Gastrocnemius medialis (tissue), 4 donors: ENCODE results near the gene LINC00237. TPM values are rescaled to one million over a fixed set of nuclear protein-coding genes. Genes with fewer than 3 reads are reported as not detected.

ENCODE experiments used
- ATAC-seq, 2 donors: fragments of 150-250 bp; one replicate each; pipeline ENCODE4 v1.9.1; 2016
- DNase-seq, 2 donors: peaks; one replicate each; pipeline ENCODE4 v3.0.0-alpha.2; 2019
- H3K27ac ChIP-seq, 4 donors: fragments of 200-600 bp; sonication (generic); 1 replicate in 1 of 4; 2 replicates in 3 of 4; pipeline ENCODE4 v1.5.1; 2016 to 2018; ENCODE audit warnings: mild to moderate bottlenecking in 2 of 4, moderate library complexity in 1 of 4
- H3K27me3 ChIP-seq, 3 donors: fragments of 200-600 bp; sonication (generic) in 2 of 3; 1 replicate in 1 of 3; 2 replicates in 2 of 3; pipeline versions ENCODE4 v1.5.1 to v1.6.0; 2016 to 2019; ENCODE audit warnings: mild to moderate bottlenecking in 1 of 3, moderate library complexity in 1 of 3
- H3K36me3 ChIP-seq, 2 donors: fragments of 200-600 bp; sonication (generic) in 1 of 2; one replicate each; pipeline ENCODE4 v1.5.1; 2017 to 2018
- H3K4me1 ChIP-seq, 2 donors: fragments of 200-600 bp; sonication (generic) in 1 of 2; one replicate each; pipeline ENCODE4 v1.5.1; 2016 to 2017; ENCODE audit warnings: mild to moderate bottlenecking in 2 of 2
- H3K4me3 ChIP-seq, 4 donors: fragments of 200-600 bp; sonication (generic) in 3 of 4; 1 replicate in 1 of 4; 2 replicates in 3 of 4; pipeline ENCODE4 v1.5.1; 2016 to 2019; ENCODE audit warnings: mild to moderate bottlenecking in 2 of 4
- H3K9me3 ChIP-seq, 3 donors: fragments of 200-600 bp; sonication (generic) in 2 of 3; 1 replicate in 1 of 3; 2 replicates in 2 of 3; pipeline ENCODE4 v1.5.1; 2016 to 2019
- CTCF ChIP-seq, 5 experiments: fragments of 450-650 bp in 3 of 5; fragments of 200-600 bp in 2 of 5; sonication (generic) in 2 of 5; IDR thresholded peaks in 4 of 5; conservative IDR thresholded peaks in 1 of 5; 1 replicate in 4 of 5; 2 replicates in 1 of 5; pipeline ENCODE4 v1.5.1; 2016 to 2019; ENCODE audit warnings: antibody characterized with exemption in 5 of 5, mild to moderate bottlenecking in 3 of 5, moderate library complexity in 3 of 5
- POLR2A ChIP-seq, 2 donors: fragments of 450-650 bp; IDR thresholded peaks; one replicate each; pipeline ENCODE4 v1.6.1; 2017; ENCODE audit warnings: antibody characterized with exemption in 2 of 2, mild to moderate bottlenecking in 2 of 2, moderate library complexity in 2 of 2
- in situ Hi-C, 4 donors: fragments of 200-750 bp; cut with MboI; loops; one replicate each; pipeline versions ENCODE4 v1.15.0 to v1.8.0; 2017; ENCODE audit warnings: low sequenced_read_pairs in 4 of 4
- intact Hi-C: fragments of 100-400 bp; cut with DNase I; formaldehyde crosslinking; loops from one replicate; pipeline ENCODE4 v1.15.1; 2023; ENCODE audit warnings: low total_unique reads
- total RNA-seq, 4 donors: library from RNA; depleted of rRNA; stranded (reverse); fragments of >200 nt; gene quantifications; one replicate each; pipeline versions ENCODE4 v1.1.0 to v1.2.3, GENCODE V29; 2016

The LINC00237 gene
- total RNA-seq, 4 donors from 2014 or later = not detected

DNA sequence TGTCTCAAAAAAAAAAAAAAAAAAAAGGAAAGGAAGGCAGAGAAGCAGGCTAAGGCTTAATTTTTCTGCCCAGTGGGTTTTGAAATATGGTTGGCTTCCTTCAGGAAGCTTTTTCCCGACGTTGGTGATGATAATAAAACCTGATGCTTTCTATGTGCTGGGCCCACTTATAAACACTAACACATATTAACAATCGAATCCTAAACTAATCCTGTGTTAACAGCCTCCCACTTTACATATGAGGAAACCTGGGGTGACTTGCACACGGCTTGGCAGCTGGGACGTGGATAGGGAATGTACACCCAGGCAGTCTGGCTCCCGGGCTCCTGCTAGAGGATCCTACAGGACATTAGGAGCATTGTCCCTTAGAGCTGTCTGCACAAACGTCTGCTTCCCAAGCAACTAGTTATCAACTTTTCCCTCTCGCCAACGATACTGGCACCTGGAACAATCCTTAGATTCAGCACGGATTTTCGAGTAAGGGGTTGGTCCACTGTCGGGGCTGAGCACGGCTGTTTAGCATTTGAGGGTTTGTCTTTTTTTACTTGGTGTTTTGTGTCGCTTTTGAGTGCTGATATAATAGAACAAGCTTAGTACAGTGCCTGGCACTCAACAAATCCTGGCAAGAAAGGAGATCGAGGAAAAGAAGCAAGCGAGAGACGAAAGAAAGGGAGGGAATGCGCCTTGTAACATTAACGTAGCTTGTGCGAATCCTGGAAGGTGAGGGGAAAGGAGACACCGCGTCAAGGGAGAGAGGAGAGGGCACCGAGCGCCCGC is 19.1 kb upstream of the LINC00237 start:
- Histone ChIP-seq H3K27me3 (no peaks in the 10 kb centered on the region), H3K9me3 (no peaks in the 10 kb centered on the region), H3K27ac (peak overlapping the region; percentile 78 to 95 (median 87)), H3K4me1 (peaks cover 7 to 17% of the 10 kb centered on the region in 2 donors), H3K36me3 (no peaks in the 10 kb centered on the region), H3K4me3 (peak overlapping the region; percentile 94 to 100 (median 96))
- in situ Hi-C loops (loop anchor here in 1 of 4 donors (25.0 kb wide), 1 partner anchor 413 kb away; the partner anchor contains the start of gene RALGAPA2), intact Hi-C loops (loop anchor here (2.0 to 5.0 kb wide), 3 partner anchors 22 to 177 kb away; partner anchors contain the start of gene XRN2)
- ATAC-seq = peak; percentile 67 to 79
- DNase-seq = peak in 1 of 2 donors; percentile 70
- TF ChIP-seq POLR2A (IDR thresholded peaks at IDR 0.05) = no peak
- TF ChIP-seq CTCF (IDR thresholded peaks at IDR 0.05 in 4 of 5, conservative IDR thresholded peaks at IDR 0.05 in 1 of 5) = peak in 1 of 5 experiments; percentile 39

DNA sequence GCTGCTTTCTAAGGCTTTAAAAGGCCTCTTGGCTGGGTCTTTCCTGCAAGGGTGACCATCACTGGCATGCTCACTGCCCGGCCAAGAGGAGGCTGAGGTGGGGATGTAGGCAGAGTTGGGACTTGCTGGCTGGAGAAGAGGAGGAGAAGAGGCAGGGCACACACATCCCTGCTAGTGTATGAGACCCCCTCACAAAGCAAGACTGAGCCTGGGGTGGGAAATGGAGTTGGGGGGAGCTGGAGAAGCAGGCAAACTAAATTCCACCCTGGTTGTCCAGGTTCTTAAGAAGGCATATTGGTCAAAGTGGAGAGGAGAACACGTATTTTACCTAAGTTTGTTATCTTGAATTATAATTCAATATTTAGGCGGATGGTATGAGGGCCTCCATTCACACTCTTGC is 18.0 kb upstream of the LINC00237 start:
- intact Hi-C loops = loop anchor here (2.0 kb wide), 1 partner anchor 21 kb away; no protein-coding TSS in a partner anchor
- ATAC-seq = no peak
- in situ Hi-C loops = no loop called here

DNA sequence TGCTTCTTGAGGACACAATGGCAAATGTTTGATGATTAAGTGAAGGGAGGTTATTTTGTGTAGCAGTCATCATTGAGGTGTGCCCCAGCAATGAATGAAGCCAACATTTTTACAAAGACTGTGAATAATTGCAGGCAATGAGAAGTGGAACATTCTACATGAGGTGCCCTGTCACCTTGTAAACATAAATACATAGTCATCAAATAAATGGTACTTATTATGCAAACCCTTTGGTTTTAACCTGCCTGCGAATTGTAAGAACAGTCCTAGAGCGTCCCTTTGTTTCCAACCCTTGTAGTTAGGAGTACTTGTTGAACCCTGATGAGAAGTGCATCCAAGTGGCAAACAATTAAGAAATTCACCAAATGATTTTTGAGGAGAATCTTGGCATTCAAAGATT is 12.6 kb upstream of the LINC00237 start:
- Histone ChIP-seq H3K4me3 (no peak overlapping the region), H3K36me3 (no peaks in the 10 kb centered on the region), H3K27me3 (no peaks in the 10 kb centered on the region), H3K27ac (no peak overlapping the region), H3K4me1 (no peaks in the 10 kb centered on the region), H3K9me3 (no peaks in the 10 kb centered on the region)
- TF ChIP-seq CTCF (IDR thresholded peaks at IDR 0.05 in 4 of 5, conservative IDR thresholded peaks at IDR 0.05 in 1 of 5) = no peak
- TF ChIP-seq POLR2A (IDR thresholded peaks at IDR 0.05) = no peak
- ATAC-seq (no peak), DNase-seq (no peak)
- intact Hi-C loops = no loop called here
- in situ Hi-C loops = no loop called here

More for the DNA sequence above, 18.0 kb upstream of the LINC00237 start:
- Histone ChIP-seq H3K9me3 (no peaks in the 10 kb centered on the region), H3K4me3 (no peak overlapping the region), H3K4me1 (peaks cover 7 to 17% of the 10 kb centered on the region in 2 donors), H3K36me3 (no peaks in the 10 kb centered on the region), H3K27ac (no peak overlapping the region), H3K27me3 (no peaks in the 10 kb centered on the region)
- TF ChIP-seq CTCF (IDR thresholded peaks at IDR 0.05 in 4 of 5, conservative IDR thresholded peaks at IDR 0.05 in 1 of 5) = no peak
- TF ChIP-seq POLR2A (IDR thresholded peaks at IDR 0.05) = no peak
- no peak for DNase-seq

- Histone ChIP-seq H3K4me3 (no peak overlapping the region), H3K27me3 (no peaks in the 10 kb centered on the region), H3K9me3 (no peaks in the 10 kb centered on the region), H3K4me1 (no peaks in the 10 kb centered on the region), H3K36me3 (no peaks in the 10 kb centered on the region), H3K27ac (no peak overlapping the region)
- in situ Hi-C loops (no loop called here), intact Hi-C loops (no loop called here)
- no peak for TF ChIP-seq CTCF (IDR thresholded peaks at IDR 0.05 in 4 of 5, conservative IDR thresholded peaks at IDR 0.05 in 1 of 5)
- no peak for TF ChIP-seq POLR2A (IDR thresholded peaks at IDR 0.05)
- DNase-seq = no peak
- ATAC-seq = no peak
Observed at GRCh38 chr20:21118138-21118537, 12.0 kb upstream of the LINC00237 start.
